Suppressor macrophage treated with lipopolysaccharide for 1 hour (primary cell): ENCODE measurements around the gene PPM1J.

ENCODE experiments used
- DNase-seq, 3 donors: peaks; one replicate each; pipeline ENCODE4 v3.0.0-alpha.2; 2020 to 2022

Gene PPM1J

DNA sequence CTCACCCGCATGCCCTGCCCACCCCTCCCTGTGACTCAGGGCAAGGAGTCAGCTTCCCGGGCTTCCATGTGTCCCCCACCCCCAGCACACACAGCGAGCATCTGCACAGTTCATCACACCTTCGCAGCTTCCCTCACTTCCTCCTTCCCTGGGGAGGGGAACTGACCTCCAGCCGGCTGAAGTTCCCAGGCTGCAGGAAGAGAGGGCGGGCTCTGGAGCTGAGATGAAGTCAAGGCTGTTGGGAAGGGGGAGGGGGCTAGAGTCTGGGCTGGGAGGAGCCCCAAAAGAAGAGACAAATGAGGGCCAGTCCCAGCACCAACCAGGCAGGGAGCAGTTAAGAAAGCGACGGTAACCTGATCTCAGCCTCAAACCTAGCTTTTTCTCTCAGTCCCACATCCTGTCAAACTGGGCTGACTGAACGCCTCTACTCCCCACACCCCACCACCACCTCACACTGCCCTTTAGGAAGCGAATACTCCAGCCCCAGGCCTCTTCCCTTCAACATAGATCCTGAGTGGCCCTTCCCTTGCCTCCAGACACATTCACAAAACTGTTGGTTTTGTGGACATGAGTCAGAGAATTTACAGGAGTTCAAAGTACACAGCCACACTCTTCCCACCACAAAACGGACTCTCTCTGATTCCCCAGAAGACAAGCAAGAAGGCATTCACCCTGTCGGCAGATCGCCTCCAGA, 10.1 kb downstream of the PPM1J start:
- peak; percentile 95 to 97 (median 96) for DNase-seq

- DNase-seq: no peak
Observed at GRCh38 chr1:112704391-112704933, 10.7 kb downstream of the PPM1J start.

GRCh38 chr1:112703706-112704105, 11.4 kb downstream of the PPM1J start:
- DNase-seq: no peak

GRCh38 chr1:112702420-112703261, 12.5 kb downstream of the PPM1J start:
- DNase-seq: no peak

GRCh38 chr1:112702067-112702395, 13.1 kb downstream of the PPM1J start:
- DNase-seq: no peak

GRCh38 chr1:112701227-112702066, 13.7 kb downstream of the PPM1J start:
- no peak for DNase-seq

- DNase-seq: peak; percentile 89 to 95 (median 90)
Observed at GRCh38 chr1:112700290-112701226, 14.6 kb downstream of the PPM1J start.

DNA sequence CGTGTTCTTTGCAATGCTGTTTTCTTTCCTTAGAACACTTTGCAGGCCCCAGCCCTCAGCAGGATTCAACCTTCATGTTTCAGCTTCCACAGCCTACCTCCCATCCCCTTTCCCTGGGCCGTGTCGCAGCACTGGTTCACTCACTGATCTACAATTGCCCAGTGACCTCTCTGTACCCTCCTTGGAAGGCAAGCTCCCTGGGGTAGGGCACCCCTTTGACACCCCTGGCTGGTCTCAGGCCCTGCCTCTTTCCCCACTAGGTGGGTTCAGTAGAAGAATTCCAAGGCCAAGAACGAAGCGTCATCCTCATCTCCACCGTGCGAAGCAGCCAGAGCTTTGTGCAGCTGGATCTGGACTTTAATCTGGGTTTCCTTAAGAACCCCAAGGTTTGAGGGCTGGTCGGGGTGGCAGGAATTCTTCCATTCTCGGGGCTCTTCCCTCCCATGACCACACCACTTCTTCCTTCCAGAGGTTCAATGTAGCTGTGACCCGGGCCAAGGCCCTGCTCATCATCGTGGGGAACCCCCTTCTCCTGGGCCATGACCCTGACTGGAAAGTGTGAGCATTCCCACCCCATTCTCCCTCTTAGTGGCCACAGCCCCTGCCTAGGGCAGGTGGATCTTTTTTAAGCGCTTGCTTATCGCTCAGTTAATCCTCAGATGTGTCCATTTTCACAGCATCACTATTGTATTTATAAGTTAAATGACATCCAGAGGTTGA, 15.5 kb downstream of the PPM1J start:
- peak; percentile 49 to 73 (median 66) for DNase-seq

DNA sequence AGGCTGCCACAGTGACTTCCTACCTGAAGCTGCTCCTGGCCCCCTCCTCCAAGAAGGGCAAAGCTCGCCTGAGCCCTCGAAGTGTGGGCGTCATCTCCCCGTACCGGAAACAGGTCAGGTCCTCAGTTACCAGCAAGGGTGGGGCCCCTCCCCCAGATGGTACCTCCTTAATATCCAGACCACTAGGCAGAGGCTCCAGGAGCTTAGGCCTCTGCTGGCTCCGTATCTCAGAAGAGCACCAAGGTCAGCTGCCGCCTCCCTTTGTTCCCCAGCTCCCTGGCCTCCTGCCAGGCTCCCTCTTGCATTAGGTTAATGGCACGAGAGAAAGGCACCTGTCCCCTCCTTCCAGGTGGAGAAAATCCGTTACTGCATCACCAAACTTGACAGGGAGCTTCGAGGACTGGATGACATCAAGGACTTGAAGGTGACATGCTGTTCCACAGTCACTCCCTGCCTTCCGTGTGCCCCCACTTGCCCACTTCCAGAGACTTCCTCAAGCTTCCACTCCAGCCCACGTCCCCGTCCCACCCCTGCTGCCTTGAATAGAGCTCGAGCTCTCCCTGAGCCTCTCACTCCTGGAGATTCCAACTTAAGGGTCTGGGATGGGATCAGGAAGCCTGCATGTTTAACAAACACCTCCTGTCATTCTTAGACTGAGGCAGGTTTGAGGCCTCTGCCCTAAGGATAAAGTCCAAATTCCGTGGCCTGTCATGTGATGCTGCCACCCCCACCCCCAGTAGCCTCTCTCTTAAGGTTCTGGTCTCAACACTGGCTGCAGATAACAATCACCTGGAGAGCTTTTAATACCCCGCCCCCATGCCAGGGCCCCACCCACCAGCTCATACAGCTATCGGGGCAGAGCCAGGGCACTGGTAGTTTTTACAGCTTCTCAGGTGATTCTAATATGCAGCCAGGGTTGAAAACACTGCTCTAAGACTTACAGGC, 16.5 kb downstream of the PPM1J start:
- no peak for DNase-seq

DNA sequence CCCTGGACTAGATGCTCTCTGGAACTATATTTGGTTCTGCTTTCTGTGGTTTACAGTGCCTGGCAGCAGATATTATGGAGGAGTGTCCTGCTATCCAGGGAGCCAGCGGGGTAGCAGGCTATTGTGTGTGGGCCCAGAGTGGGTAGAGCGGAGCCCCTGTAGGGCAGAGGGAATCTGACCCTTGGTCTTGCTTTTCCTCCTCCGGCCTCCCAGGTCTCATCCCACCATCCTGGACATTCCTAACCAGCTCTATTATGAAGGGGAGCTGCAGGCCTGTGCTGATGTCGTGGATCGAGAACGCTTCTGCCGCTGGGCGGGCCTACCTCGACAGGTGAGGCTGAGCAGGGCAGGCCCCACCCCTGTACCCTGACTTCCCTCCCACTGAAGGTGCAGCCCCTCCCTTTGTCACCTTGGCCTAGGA, 17.3 kb downstream of the PPM1J start:
- DNase-seq: no peak

- no peak for DNase-seq
Observed at GRCh38 chr1:112696578-112697314, 18.4 kb downstream of the PPM1J start.

- DNase-seq: no peak
Observed at GRCh38 chr1:112695276-112695675, 19.9 kb downstream of the PPM1J start.

GRCh38 chr1:112694363-112694929, 20.7 kb downstream of the PPM1J start:
- DNase-seq: no peak

- DNase-seq: no peak
Observed at GRCh38 chr1:112693821-112694220, 21.3 kb downstream of the PPM1J start.

DNA sequence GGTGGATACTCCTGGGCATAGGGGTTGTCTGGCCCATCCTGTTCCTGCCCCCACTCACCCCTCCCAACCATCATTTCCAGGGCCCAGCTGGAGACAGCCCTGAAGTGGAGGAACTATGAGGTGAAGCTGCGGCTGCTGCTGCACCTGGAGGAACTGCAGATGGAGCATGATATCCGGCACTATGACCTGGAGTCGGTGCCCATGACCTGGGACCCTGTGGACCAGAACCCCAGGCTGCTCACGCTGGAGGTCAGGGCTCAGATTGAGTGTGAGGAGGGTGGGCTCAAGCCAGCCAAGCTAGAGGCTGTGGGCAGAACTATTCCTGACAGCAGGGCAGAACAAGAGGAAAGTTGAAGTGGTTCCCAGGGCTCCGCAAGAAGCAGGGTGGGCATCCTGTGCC, 22.5 kb downstream of the PPM1J start:
- no peak for DNase-seq

GRCh38 chr1:112689842-112690237, 25.3 kb downstream of the PPM1J start:
- DNase-seq: no peak

GRCh38 chr1:112689196-112689841, 25.8 kb downstream of the PPM1J start:
- DNase-seq: no peak

DNA sequence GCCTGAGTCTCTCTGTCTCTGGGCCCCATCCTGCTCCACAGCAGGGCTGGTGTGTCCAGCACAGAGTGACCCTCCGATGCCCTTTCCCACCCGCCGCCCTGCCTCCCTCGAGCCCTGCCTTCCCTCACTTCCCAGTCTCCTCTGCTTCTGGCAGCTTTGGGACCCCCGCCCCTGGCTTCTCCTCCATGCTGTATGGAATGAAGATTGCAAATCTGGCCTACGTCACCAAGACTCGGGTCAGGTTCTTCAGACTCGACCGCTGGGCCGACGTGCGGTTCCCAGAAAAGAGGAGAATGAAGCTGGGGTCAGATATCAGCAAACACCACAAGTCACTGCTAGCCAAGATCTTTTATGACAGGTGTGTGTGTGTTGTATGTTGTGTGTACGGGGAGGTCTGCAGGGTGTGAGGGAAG, 26.3 kb downstream of the PPM1J start:
- DNase-seq: no peak
